Stimulated activated CD4-positive, alpha-beta T cell treated with anti-CD3 and anti-CD28 coated beads, Interleukin-4, amount 100 ng/mL, for 4 hours (primary cell): ENCODE data around the gene CD9.
"Not testable (repeated sequence)": the region's sequence is repeated elsewhere in the genome, so short reads cannot be mapped to it uniquely, and the experiment has no call there.

Experiments
- DNase-seq, 2 experiments: peaks; one replicate each; pipeline ENCODE4 v3.0.0-alpha.2; 2020

The CD9 gene

DNA sequence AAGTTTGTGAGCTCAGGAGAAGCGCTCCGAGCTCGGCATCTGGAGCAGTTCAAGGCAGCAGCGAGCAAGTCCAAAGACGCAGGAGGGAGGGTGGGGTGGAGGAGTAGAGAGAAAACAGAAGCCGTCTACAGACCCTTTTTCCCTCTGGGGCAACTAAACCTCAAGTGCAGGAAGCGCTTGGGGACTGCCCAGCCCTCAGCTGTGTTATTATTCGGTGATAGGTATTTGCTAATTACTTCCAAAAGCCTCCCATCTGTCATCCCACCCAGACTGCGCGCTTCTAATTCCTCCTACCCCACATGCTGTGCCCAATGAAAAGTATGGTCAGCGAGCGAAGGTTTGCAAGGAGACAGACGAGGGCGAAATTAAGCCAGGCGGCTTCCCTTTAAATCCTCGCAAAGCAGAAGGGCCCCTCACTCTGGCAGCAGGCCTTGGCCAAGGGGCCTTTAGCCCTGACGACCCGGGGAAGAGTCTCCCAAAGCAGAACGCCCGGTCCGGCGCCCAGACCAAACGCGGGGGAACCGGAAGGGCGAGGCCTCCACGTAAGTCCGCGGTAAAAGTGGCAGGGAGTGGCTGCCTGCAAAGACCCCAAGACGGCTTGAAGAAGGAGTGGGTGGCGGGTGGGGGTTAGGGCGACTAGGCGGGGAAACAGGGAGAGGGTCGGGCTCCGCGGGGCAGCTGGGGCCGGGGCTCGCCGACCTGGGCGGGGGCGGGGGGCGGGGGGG, 507 bp upstream of the CD9 start:
- no peak for DNase-seq

DNA sequence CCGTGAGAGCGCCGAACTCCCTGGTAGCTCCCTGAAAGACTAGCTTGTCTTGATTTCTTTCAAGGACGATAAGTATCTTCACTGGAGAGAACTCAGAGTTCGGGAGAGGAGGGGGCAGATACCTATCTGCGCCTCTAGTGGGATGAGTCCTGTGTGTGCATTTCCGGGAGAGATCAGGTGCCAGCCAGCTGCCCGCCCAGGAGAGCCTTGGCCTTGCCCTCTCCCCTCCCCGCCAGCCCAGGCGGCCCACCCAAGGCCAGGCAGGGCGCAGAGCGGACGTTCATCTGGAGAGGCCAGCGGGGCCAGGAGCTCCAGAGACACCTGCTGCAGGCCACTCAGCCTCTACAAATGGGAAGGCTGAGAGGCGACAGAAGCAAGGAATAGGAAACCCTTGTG, 1.0 kb downstream of the CD9 start:
- DNase-seq: no peak

DNA sequence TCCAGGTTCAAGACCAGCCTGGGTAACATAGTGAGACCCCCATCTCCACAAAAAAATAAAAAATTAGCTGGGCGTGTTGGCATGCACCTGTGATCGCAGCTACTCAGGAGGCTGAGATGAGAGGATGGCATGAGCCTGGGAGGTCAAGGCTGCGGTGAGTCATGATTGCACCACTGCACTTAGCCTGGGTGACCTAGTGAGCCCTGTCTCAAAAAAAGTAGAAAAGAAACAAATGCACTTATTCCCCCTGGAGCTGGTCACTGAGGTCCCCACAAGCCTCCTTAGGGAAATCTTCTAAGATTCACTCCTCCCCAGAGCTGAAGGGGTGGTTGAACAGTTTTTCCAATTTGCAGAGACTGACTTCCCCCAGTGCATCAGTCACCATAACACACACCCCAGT, 1.6 kb downstream of the CD9 start:
- no peak for DNase-seq

DNA sequence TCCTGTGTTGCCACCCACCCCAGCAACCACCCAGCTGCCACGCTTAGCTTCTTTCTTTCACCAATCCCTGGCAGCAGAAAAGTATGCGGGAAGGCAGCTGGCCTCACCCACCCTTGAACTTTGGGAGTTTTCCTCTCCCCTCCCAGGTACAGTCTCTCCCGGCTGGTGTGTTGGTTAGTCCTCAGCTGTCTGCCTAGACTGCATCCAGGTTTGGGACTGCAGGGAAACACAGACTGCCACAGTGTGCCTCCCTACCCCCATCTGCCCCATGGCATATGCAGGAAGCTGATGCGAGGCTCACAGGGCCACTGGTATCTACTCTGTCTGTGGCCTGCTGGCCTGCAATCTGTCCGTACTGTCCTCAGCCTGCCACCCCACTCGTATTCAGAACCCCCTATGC, 2.1 kb downstream of the CD9 start:
- DNase-seq: no peak

DNA sequence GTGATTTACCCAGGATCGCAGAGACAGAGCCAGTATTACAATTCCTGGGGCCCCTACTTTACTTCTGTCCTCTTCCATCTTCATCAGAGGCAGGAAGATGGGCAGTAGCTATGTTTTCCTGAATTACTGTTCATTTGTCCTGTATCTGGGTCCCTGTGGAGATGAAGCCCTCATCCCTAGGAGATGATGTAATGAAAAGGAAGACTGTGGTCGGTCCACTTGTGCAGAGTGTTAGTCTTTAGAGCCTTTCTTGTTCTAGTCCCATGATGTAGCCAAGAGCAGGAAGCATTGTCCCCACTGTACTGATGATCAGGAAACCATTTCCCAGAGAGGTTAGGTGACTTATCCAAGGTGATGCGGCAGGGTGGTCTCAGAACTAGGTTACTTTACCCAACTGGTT, 2.6 kb downstream of the CD9 start:
- no peak for DNase-seq

DNA sequence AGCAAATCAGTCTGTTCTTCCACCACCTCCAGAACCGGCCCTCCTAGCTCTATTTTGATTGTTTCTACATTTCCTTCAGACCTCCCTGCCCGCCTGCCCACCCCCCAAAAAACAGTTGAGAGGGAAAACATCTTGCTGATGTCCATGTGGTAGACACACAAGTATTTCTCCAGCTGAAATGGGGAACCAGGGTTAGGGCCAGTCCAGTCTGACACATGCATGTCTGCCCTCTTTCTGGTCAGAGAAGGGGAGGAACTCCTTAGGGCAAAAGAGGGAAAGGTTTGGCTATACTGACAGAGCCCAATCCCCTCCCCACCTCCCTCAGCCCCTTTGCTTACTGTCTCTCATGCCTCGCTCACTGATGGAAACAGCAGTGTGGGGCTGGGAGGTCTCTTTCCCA, 3.4 kb downstream of the CD9 start:
- DNase-seq: no peak

DNA sequence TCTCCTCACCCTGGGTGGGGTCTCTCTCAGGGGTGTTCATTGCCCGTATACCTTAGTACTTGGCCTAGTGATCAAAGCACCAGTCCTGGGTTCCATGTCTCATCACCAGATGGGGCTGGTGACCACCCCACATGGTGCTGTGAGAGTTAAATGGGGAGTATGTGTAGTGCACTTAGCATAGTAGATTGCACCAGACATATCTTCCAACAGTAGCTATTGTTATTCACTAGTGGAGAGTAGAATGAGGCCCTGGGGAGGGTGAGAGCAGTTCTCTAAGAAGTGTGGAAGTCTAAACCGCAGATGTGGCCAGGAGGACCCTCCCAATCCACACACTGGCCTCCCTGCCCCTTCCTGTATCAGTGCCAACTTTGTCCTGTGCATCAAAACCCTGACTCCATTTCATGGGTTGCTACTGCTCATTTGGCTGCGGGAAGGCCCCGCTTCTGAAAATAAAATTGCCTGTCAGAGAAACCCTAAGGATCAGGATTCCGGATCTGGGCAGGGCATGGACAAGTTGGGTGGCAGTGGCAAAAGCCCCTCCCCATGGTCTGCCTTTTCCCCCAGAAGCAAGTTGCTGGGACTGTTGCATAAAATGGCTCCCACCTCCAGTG, 4.4 kb downstream of the CD9 start:
- DNase-seq: no peak

DNA sequence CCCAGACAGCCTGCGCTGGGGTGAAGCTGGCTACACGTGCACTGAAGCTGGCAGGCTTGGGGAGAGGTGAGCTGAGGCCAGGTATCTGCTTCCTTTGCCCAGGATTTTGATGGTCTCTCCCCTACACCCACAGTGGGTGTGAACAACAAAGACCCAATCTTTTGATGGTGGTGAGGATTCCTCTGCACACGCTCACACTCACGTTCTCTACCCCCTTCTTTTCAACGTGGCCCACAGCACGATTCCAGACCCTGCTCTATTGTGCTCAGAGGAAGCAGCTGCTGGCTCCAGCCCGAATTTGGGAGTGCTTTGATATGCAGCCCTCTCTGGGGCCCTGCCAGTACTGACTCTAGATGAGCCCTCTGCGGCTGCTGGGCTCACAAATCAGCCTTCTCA, 4.9 kb downstream of the CD9 start:
- no peak for DNase-seq

DNA sequence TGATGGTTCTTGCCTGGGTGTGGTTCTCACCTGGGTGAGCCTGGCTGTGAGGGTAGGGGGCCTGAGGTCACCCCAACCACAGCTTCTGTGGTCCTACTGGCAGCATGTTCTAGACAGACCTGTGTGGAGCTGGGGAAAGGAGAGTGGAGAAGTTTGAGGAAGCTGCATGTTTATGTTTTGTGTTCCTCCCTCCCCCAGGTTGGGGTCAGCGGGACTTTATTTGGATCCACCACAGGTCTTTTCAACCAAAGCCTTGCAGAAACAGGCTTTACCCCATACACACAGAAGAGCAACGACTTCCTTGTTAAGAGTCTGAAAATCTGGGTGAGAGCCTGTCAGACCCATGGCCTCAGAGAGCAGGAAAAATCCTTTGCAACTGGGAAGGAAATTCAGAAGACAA, 5.6 kb downstream of the CD9 start:
- DNase-seq: no peak

DNA sequence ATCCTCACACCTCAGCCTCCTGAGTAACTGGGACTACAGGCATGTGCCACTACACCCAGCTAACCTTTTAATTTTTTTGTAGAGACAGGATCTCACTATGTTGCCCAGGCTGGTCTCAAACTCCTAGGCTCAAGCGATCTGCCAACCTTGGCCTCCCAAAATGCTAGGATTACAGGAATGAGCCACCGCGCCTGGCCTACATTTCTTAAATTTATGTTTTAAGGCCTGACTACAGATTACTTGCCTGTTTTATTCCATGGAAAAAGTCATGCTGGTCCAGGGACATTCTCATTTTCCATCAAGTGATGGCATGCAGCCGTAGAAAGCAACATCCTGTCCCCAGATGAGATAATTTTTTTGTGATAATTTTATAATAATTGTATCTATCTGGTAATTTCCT, 6.1 kb downstream of the CD9 start:
- no peak for DNase-seq

DNA sequence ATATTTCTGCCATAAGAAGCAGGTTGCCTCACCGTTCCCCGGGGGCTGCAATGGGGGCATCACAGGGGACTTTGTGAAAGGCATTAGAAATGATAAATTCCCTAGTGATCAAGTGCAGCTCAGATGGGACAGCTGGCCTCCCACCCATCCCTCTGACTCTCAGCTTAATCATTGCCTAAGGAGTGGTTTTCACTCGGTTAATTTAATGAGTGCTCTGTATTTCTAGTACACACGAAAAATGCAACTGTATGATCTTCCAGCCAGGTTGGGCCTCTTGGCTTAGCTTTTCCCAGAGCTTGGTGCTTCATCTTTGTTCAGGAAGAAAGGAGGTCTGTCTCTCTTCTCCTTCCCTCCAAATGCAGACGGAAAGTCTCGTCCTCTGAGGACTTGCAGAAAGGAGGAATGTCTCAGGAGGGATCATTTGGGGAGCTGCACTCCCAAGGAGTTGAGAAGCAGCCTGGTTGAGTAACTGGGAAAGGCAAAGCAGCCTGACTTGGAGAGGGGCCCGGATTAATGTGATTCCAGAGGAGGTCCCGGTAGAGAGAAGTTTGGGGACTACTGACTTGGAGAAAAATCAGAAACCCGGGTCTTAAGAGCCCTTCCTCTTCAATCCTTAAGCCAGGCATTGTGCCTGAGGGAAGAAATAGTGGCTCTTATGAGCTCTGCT, 7.2 kb downstream of the CD9 start:
- DNase-seq: no peak

DNA sequence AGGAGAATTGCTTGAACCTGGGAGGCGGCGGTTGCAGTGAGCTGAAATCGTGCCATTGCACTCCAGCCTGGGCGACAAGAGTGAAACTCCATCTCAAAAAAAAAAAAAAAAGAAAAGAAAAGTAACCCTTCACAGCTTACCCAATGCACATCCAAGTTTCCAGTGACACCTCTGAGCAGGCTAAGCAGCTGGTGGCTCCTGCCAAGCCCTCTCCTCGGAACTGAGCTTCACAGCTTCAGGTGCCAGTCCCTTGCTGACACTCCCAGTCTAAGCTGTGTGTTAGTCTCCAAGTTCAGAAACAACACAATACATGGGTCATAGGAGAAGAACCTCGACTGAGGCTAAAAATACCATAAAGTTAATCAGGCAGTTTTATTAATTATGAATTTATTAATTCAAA, 7.9 kb downstream of the CD9 start:
- no peak for DNase-seq

DNA sequence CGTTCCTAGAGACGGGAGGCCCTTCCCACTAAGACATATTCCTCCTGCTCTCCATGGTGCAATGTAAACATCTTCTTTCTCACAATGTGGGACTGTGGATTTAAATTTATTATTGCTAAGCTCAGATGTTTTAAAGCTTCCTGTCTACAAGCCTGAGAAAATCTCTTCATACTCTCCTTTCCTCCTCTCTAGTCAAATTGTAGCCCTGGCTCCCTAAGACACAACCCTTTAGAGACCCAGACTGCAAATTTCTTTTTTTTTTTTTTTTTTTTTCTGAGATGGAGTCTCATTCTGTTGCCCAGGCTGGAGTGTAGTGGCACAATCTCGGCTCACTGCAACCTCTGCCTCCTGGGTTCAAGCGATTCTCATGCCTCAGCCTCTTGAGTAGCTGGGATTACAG, 9.2 kb downstream of the CD9 start:
- not testable (repeated sequence) for DNase-seq

DNA sequence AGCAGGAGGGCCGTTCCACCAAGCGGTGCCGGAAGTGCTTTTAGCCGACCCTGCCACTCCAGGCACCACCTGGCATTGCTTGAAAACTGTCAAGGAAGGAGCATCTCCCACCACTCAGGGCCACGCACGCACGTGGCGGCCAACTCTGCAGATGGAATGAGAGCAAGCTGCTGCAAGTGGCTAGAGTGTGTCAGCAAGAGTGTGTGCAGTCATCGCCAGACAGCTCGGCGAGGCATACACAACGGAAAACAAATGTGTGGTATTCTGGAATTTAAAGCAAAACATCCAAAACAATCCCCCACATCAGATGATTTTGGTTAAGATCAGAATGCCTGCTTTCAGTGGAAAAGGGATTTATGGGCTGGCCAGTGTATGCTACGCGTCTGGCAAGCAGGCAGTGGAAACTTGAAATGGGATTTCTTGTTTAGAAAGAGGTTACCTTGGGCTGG, 11.2 kb downstream of the CD9 start:
- DNase-seq: no peak

DNA sequence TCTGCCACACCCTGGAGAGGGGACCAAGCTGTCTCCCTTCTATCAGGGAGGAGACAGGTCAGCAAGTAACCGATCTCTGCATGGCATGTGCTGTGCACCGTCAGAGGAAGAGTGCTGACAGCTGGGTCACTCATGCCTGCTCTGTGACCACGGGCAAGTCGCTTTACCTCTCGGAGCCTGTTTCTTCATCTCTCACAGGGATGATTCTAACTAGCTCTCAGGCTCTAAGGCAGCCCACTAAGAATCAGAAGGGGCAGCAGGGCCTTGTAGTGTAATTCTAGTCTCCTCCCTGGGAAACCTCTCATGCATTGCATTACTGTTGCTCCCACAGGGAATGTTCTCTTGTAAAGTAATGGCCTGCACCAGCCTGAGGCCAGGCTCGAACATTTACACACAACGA, 11.9 kb downstream of the CD9 start:
- no peak for DNase-seq

DNA sequence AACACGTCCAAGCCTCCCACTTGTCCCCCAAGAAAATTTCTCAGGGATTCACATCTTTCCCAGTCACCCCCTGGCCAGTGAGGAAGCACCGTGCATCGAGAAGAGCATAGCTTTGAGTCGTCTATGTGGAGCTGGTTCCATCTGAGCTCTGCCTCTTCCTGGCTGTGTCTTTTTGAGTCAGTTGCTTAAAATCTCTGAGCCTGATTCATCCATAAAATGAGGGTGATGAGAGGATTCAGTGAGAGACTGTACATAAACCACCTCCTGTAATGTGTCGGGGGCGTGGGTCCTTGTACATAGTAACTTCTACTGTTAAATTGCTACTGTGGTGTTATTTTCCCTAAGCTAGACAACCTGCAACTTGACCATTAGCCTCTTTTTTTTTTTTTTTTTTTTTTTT, 13.8 kb downstream of the CD9 start:
- no peak for DNase-seq

DNA sequence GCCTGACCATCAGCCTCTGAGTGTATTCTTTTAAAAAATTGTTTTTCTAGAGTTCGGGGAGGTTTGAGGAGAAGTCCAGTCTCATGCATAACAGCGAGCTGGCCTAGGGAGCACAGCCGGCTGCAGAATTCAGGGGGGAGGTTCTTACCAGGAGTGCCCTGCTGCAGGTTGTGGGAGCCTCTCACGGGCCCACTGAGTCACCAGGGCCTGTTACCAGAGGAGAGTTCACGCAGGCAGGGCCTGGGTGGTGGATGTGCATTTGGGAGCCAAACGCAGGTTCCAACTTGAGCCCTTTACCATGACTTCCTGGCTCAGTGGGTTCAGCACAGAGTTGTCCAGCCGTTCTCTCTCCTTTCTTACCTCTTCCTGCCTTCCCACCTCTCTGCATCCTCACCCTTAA, 14.4 kb downstream of the CD9 start:
- no peak for DNase-seq

DNA sequence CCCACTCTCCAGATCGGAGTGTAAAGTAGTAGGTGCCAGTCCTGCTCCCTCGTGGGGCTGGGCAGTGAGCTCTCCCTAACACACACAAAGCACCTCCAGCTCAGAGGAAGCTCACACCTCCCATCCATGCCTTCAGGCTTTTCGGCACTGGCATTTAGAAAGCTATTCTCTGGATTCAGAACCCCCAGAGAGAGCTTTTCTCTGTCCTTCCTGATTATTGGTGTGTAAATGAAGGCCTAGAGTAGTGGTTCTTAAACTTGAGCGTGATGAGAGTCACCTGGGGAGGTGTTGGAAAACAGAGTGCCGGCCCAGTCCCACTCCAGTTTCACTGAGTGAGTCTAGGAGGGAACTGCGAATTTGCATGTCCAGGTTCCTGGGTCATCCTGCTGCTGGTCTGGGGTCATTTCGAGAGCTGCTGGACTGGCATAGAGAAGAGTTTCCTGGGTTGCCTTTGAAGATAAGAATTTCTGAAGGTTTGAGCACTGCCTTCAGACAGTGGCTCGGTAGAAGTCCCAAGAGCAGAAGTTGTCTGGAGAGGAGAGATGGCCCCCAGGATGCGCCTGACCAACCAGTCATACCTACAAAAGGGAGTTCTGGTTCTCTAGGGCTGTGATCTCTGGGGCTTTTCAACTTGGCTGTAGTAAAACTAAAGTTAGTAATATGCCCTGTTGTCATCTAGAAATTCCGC, 15.1 kb downstream of the CD9 start:
- DNase-seq: no peak

DNA sequence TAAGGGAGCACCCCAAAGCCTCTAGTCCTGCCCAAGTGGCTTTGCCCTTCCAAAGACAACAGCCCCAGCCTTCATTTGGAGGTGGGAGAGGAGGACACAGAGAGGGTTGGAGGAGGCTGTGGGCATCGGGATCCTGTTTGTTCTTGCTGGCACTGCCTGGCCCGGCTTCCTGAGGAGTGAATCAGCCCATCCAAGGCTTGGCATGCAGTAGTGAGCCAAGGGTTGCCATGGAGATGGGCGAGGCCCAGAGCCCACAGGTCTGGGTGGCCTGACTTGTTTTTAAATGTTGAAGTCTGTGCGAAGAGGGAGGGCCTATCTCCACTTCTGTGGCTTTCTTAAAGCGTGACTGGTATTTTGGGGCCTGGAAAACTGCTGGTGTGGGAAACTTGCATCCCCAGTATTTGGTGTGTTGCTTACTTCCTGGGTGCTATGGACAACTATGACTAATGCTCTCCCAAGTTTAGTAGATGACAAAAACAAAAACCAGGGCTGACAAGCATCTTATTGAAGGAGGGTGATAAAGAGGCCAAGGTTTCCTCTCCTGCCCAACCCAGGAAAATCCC, 15.8 kb downstream of the CD9 start:
- DNase-seq: no peak

DNA sequence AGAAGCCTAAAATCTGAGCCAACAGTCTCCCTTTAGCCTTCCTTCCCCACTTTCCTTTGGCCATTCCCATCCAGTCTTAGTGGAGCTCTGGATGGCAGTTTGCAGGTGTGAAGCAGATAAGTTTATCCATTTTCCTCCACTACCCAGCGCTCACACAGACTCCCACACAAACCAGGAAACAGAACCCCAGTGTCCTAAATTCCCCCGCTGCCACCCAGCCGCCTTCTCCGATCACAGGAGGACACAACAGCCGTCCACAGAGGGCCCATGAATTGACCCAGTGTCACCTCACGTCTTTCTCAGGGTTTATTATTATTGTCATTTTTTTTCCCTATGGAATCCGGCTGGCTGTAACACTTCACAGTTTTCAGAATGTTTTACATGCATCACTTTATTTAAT, 16.4 kb downstream of the CD9 start:
- no peak for DNase-seq

DNA sequence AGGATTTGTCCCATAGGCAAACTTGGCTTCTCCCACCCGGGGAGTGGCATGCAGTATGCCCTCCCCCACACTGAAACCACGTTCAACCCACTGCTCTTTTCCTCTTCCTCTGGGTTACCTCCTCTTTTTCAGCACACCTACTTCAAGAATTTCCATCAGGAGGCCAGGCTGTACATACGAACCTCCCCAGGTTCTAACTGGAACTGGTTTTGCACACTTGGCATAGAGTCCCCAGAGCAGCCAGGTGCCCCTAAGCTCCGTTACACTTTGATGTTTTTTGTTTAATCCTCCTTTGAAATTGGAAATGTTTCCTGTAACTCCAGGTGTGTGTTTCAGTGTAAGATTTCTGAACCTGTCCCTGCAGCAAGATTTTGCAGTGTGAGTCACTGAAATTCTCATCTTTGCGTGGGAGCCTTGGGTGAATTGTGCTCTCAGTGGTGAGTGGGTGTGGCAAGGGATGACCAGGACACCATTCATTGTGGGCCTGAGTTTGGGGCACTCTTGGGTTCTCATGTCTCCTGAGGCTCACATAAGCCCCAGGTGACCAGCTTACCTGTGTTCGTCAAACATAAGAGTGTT, 18.2 kb downstream of the CD9 start:
- DNase-seq: no peak

DNA sequence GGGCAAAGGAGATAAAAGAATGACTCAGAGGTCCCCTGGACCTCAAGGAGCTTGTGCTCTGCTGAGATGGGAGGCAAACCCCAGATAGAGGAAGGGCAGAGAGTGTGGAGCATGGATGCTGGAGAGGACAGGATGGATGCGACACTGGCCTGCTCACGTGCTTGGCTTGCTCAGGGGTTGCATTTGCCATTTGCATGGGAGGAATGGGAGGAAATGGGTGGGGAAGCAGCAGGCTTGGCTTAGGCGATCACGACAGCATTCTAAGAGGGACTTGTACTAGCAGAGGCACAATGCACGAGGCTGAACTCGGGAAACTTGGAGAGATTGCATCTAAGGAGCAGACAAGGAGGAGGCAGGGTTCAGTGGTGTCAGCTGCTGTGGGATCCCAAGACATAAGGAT, 19.8 kb downstream of the CD9 start:
- no peak for DNase-seq

DNA sequence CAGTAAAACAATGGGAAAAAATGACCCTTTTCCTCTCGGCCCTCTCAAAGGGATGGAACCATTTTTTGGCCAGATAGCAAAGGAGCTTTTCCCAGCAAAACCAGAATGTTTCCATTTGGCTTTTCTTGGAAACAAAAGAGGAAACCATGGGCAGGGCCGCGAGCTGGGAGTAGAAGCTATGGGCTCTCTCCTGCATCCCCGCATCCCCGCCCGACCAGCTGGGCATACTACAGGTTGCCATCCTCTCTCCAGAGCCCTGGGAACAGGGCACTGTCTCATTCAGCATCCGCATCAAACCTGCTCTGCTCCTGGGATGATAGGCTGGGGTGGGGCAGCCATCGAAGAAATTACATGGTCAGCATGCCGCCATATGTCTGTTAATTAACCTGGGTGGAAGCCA, 20.9 kb downstream of the CD9 start:
- DNase-seq: no peak
